GM13977 (cell line): Measurements from ENCODE around the gene PRKCI.
A peak's percentile ranks its signal among the peaks of the same experiment; 100 is the strongest.
"Not testable (repeated sequence)": the region's sequence is repeated elsewhere in the genome, so short reads cannot be mapped to it uniquely, and the experiment has no call there.

Source experiments
- DNase-seq: peaks from one replicate; pipeline ENCODE4 v3.0.0; 2012; ENCODE audit warnings: low spot score
- CTCF ChIP-seq: IDR thresholded peaks from 2 replicates; pipeline ENCODE4 v1.5.1; 2012; ENCODE audit warnings: mild to moderate bottlenecking, control low read depth; ENCODE audit not compliant: insufficient read depth; ENCODE audit errors: extremely low read depth, missing control alignments
- in situ Hi-C: fragments of 300-500 bp; cut with MboI; formaldehyde crosslinking; loops from one replicate; pipeline ENCODE4 v1.12.0; 2022; ENCODE audit warnings: low sequenced_read_pairs, low pct_unique_long_range_greater_than_20kb, mixed read lengths, inconsistent platforms; ENCODE audit not compliant: unreplicated experiment

The PRKCI gene

GRCh38 chr3:170204509-170204908, 17.7 kb upstream of the PRKCI start:
- TF ChIP-seq CTCF = no peak
- DNase-seq = no peak
- in situ Hi-C loops = no loop called here

- TF ChIP-seq CTCF = no peak
- in situ Hi-C loops = no loop called here
- peak; percentile 31 for DNase-seq
Observed at GRCh38 chr3:170205302-170205701, 16.9 kb upstream of the PRKCI start.

- in situ Hi-C loops, DNase-seq: not testable (repeated sequence)
Observed at GRCh38 chr3:170206164-170206762, 16.0 kb upstream of the PRKCI start.

- DNase-seq = no peak
- no peak for TF ChIP-seq CTCF
- in situ Hi-C loops = no loop called here
Observed at GRCh38 chr3:170207717-170208116, 14.5 kb upstream of the PRKCI start.

GRCh38 chr3:170211668-170212067, 10.6 kb upstream of the PRKCI start:
- DNase-seq = no peak
- no peak for TF ChIP-seq CTCF
- in situ Hi-C loops = no loop called here

GRCh38 chr3:170219850-170220249, 2.4 kb upstream of the PRKCI start:
- in situ Hi-C loops = no loop called here
- no peak for TF ChIP-seq CTCF
- DNase-seq = no peak

- TF ChIP-seq CTCF = no peak
- in situ Hi-C loops = no loop called here
- DNase-seq = no peak
Observed at GRCh38 chr3:170220871-170221270, 1.4 kb upstream of the PRKCI start.
